Lung (tissue), 12 donors: ENCODE measurements around the gene MYO18B. TPM values are rescaled to one million over a fixed set of nuclear protein-coding genes. Genes with fewer than 3 reads are reported as not detected.

Experiments
- ATAC-seq: fragments of 200-7000 bp; cut with Tn5 transposase; one replicate; pipeline ENCODE4 v1.9.1; 2020; ENCODE audit warnings: moderate number of reproducible peaks; ENCODE audit not compliant: insufficient read depth, low FRiP score
- DNase-seq, 3 donors: peaks; one replicate each; pipeline ENCODE4 v3.0.0-alpha.2; 2013 to 2017
- H3K27ac ChIP-seq, 2 donors: one replicate each; pipeline ENCODE4 v1.5.1; 2013; ENCODE audit warnings: mild to moderate bottlenecking in 2 of 2, moderate library complexity in 2 of 2, control low read depth in 1 of 2, inconsistent platforms in 1 of 2, low read depth in 1 of 2, low read length in 1 of 2
- H3K27me3 ChIP-seq, 3 donors: one replicate each; pipeline ENCODE4 v1.5.1; 2013; ENCODE audit warnings: low read length in 2 of 3; ENCODE audit not compliant: control insufficient read depth in 3 of 3, insufficient read depth in 3 of 3
- H3K36me3 ChIP-seq, 4 donors: one replicate each; pipeline ENCODE4 v1.5.1; 2013; ENCODE audit warnings: low read length in 4 of 4, mild to moderate bottlenecking in 1 of 4, moderate library complexity in 1 of 4; ENCODE audit not compliant: control insufficient read depth in 4 of 4, insufficient read depth in 4 of 4
- H3K4me1 ChIP-seq, 5 donors: one replicate each; pipeline ENCODE4 v1.5.1; 2013; ENCODE audit warnings: low read length in 5 of 5, mild to moderate bottlenecking in 2 of 5, moderate library complexity in 1 of 5; ENCODE audit not compliant: control insufficient read depth in 5 of 5, insufficient read depth in 5 of 5
- H3K4me3 ChIP-seq: one replicate; pipeline ENCODE4 v1.5.1; 2013; ENCODE audit warnings: mild to moderate bottlenecking, control low read depth, moderate library complexity
- H3K9ac ChIP-seq, 2 donors: one replicate each; pipeline ENCODE4 v1.5.1; 2013; ENCODE audit warnings: low read length in 2 of 2, control low read depth in 1 of 2; ENCODE audit not compliant: insufficient read depth in 1 of 2
- H3K9me3 ChIP-seq, 4 donors: one replicate each; pipeline ENCODE4 v1.5.1; 2013; ENCODE audit warnings: low read length in 3 of 4, mild to moderate bottlenecking in 1 of 4, moderate library complexity in 1 of 4; ENCODE audit not compliant: control insufficient read depth in 4 of 4, insufficient read depth in 3 of 4
- CTCF ChIP-seq: IDR thresholded peaks from 2 replicates; pipeline ENCODE4 v1.5.1; 2012; ENCODE audit warnings: mild to moderate bottlenecking; ENCODE audit errors: control extremely low read depth, extremely low read depth
- WGBS, 2 donors: extraction: QIAGEN DNeasy Blood & Tissue Kit; methylation state at CpG; one replicate each; pipeline ENCODE4 v1.1.7; 2013; 5-methylcytosine and 5-hydroxymethylcytosine counted together
- polyA plus RNA-seq, 2 donors: library from polyadenylated mRNA; stranded (reverse); fragments of 200-250 nt; gene quantifications; one replicate each; pipeline ENCODE4 v1.2.1, GENCODE V29; 2013
- total RNA-seq, 2 donors: library from RNA; depleted of rRNA in 1 of 2; stranded (reverse); fragments of >200 nt in 1 of 2; gene quantifications; one replicate each; pipeline ENCODE4 v1.2.1, GENCODE V29; 2014 to 2021
- donor health status: control.
- donor health status: control.
- donor health status: Bipolar disorder and iron deficiency.
- donor health status: healthy.
- donor health status: DM: yes; HTN: yes; CAD: no.

The MYO18B gene
- total and polyA plus RNA-seq, 4 donors: 0.02 to 0.71 (median 0.07) TPM

- 49 to 75% methylated on average over 4 of the region's 4 CpGs for WGBS, 2 donors
- peaks cover 0 to 6% (median 0%) of the 10 kb centered on the region in 4 donors for H3K36me3 ChIP-seq
- H3K4me1 ChIP-seq: no peaks in the 10 kb centered on the region
- DNase-seq (peak in 1 of 3 donors; percentile 12), ATAC-seq (no peak)
- TF ChIP-seq CTCF: no peak
- no peak overlapping the region for H3K27ac ChIP-seq
- H3K4me3 ChIP-seq: no peak overlapping the region
- peaks cover 0 to 7% (median 0%) of the 10 kb centered on the region in 3 donors for H3K27me3 ChIP-seq
- no peak overlapping the region for H3K9ac ChIP-seq
- peaks cover 0 to 2% (median 0%) of the 10 kb centered on the region in 4 donors for H3K9me3 ChIP-seq
Measured at GRCh38 chr22:25919452-25919851, 177.5 kb downstream of the MYO18B start.

- H3K4me1 ChIP-seq: no peaks in the 10 kb centered on the region
- H3K9me3 ChIP-seq: peaks cover 0 to 2% (median 0%) of the 10 kb centered on the region in 4 donors
- DNase-seq (no peak), ATAC-seq (no peak)
- H3K27me3 ChIP-seq: peaks cover 0 to 7% (median 4%) of the 10 kb centered on the region in 3 donors
- H3K36me3 ChIP-seq: peaks cover 0 to 6% (median 0%) of the 10 kb centered on the region in 4 donors
- 84 to 91% methylated on average over 10 of the region's 10 CpGs for WGBS, 2 donors
- no peak overlapping the region for H3K9ac ChIP-seq
- TF ChIP-seq CTCF: no peak
- no peak overlapping the region for H3K27ac ChIP-seq
- no peak overlapping the region for H3K4me3 ChIP-seq
Measured at GRCh38 chr22:25922141-25922540, 180.2 kb downstream of the MYO18B start.

GRCh38 chr22:25923914-25924313, 181.9 kb downstream of the MYO18B start:
- 49 to 59% methylated on average over 8 of the region's 8 CpGs for WGBS, 2 donors
- no peak overlapping the region for H3K9ac ChIP-seq
- no peak overlapping the region for H3K27ac ChIP-seq
- TF ChIP-seq CTCF: no peak
- peaks cover 0 to 7% (median 5%) of the 10 kb centered on the region in 3 donors for H3K27me3 ChIP-seq
- DNase-seq (no peak), ATAC-seq (no peak)
- H3K36me3 ChIP-seq: peaks cover 0 to 6% (median 0%) of the 10 kb centered on the region in 4 donors
- H3K4me1 ChIP-seq: no peaks in the 10 kb centered on the region
- H3K4me3 ChIP-seq: no peak overlapping the region
- H3K9me3 ChIP-seq: peaks cover 0 to 2% (median 0%) of the 10 kb centered on the region in 4 donors

GRCh38 chr22:25928038-25928437, 186.1 kb downstream of the MYO18B start:
- no peak overlapping the region for H3K4me3 ChIP-seq
- no peaks in the 10 kb centered on the region for H3K4me1 ChIP-seq
- 53 to 67% methylated on average over 3 of the region's 3 CpGs for WGBS, 2 donors
- no peak overlapping the region for H3K27ac ChIP-seq
- DNase-seq (no peak), ATAC-seq (no peak)
- H3K36me3 ChIP-seq: peaks cover 0 to 5% (median 0%) of the 10 kb centered on the region in 4 donors
- H3K27me3 ChIP-seq: peaks cover 0 to 5% (median 4%) of the 10 kb centered on the region in 3 donors
- no peak overlapping the region for H3K9ac ChIP-seq
- no peak for TF ChIP-seq CTCF
- no peaks in the 10 kb centered on the region for H3K9me3 ChIP-seq
